Loucy (cell line): Measurements from ENCODE around the gene WT1.

Source experiments
- H2AFZ ChIP-seq: fragments of 200-600 bp; sonication (generic); 2 replicates; pipeline ENCODE4 v1.6.0; 2016; ENCODE audit warnings: antibody characterized with exemption, mild to moderate bottlenecking, low read length, moderate library complexity
- H3F3A ChIP-seq: fragments of 200-600 bp; 2 replicates; pipeline ENCODE4 v1.6.0; 2016; ENCODE audit warnings: antibody characterized with exemption, low read depth, mild to moderate bottlenecking
- H3K27me3 ChIP-seq: fragments of 200-600 bp; sonication (generic); 2 replicates; pipeline ENCODE4 v1.6.1; 2014; ENCODE audit warnings: low read length, mild to moderate bottlenecking; ENCODE audit not compliant: insufficient read depth, poor library complexity, severe bottlenecking
- H3K36me3 ChIP-seq: fragments of 200-600 bp; sonication (generic); 2 replicates; pipeline ENCODE4 v1.6.1; 2016; ENCODE audit warnings: low read length; ENCODE audit not compliant: insufficient read depth
- H3K4me1 ChIP-seq: fragments of 200-600 bp; sonication (generic); 2 replicates; pipeline ENCODE4 v1.5.1; 2014; ENCODE audit warnings: low read length, mild to moderate bottlenecking; ENCODE audit not compliant: insufficient read depth, poor library complexity, severe bottlenecking
- H3K4me2 ChIP-seq: fragments of 200-600 bp; sonication (generic); 2 replicates; pipeline ENCODE4 v1.6.0; 2014; ENCODE audit warnings: antibody characterized with exemption, low read length, low read depth, mild to moderate bottlenecking; ENCODE audit not compliant: poor library complexity, severe bottlenecking
- H3K4me3 ChIP-seq: fragments of 200-600 bp; sonication (generic); 2 replicates; pipeline ENCODE4 v1.5.1; 2014; ENCODE audit warnings: low read length, mild to moderate bottlenecking, mixed read lengths; ENCODE audit not compliant: poor library complexity, severe bottlenecking
- H3K79me2 ChIP-seq: fragments of 200-600 bp; sonication (generic); 2 replicates; pipeline ENCODE4 v1.6.1; 2014; ENCODE audit warnings: low read length; ENCODE audit not compliant: insufficient read depth
- H3K9ac ChIP-seq: fragments of 200-600 bp; sonication (generic); 2 replicates; pipeline ENCODE4 v1.6.0; 2014; ENCODE audit warnings: mild to moderate bottlenecking, low read depth, low read length, moderate library complexity; ENCODE audit not compliant: poor library complexity, severe bottlenecking
- H3K9me2 ChIP-seq: fragments of 200-600 bp; sonication (generic); replicated peaks from 2 replicates; pipeline ENCODE4 v1.6.1; 2016; ENCODE audit warnings: low read depth, low read length, mixed read lengths
- H3K9me3 ChIP-seq: fragments of 200-600 bp; sonication (generic); 2 replicates; pipeline ENCODE4 v1.6.1; 2014; ENCODE audit warnings: mild to moderate bottlenecking, antibody characterized with exemption, low read length, low read depth; ENCODE audit not compliant: insufficient read depth
- H4K20me1 ChIP-seq: fragments of 200-600 bp; sonication (generic); 2 replicates; pipeline ENCODE4 v1.6.0; 2014; ENCODE audit warnings: antibody characterized with exemption, low read length, mild to moderate bottlenecking; ENCODE audit not compliant: insufficient read depth, poor library complexity, severe bottlenecking
- EZH2phosphoT487 ChIP-seq: fragments of 200-600 bp; IDR thresholded peaks from 2 replicates; pipeline ENCODE4 v1.6.1; 2018; ENCODE audit warnings: antibody characterized with exemption, mild to moderate bottlenecking, moderate library complexity, borderline replicate concordance
- TF ChIP-seq, protein P1 (sequence below): fragments of 200-600 bp; sonication (generic); conservative IDR thresholded peaks from 2 replicates; pipeline ENCODE4 v1.5.1; 2014; ENCODE audit warnings: mild to moderate bottlenecking, antibody characterized with exemption, low read length

WT1 gene

DNA sequence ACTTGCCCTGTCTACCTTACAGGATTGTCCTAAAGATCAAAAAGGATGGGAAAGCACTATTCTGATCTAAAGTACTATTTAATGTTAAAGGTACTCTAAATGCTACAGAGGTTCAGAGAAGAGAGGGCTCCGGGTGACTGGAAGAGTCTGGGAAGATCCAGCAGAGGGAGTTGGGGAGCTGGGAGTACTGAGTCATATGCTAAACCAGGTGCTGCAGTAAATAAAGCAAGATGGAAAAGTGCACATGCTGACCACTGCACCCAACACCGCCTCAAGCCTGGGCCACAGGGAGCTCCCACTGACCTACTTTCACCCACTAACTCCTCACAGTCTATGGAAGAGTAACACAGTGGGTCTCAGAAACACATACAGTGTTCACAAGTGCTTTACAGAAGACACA, 49.3 kb downstream of the WT1 start:
- H3K4me1 ChIP-seq = peaks cover 52% of the 10 kb centered on the region
- peak overlapping the region; percentile 81 for H3K4me2 ChIP-seq
- H3K36me3 ChIP-seq = no peaks in the 10 kb centered on the region; the same call in 1 of the 2 replicates

GRCh38 chr11:32382339-32383049, 52.8 kb downstream of the WT1 start:
- H3K4me3 ChIP-seq = no peak overlapping the region
- H3F3A ChIP-seq = peaks cover 6% of the 10 kb centered on the region; the same call in 1 of the 2 replicates
- H3K9ac ChIP-seq = no peak overlapping the region
- no peaks in the 10 kb centered on the region; the same call in 1 of the 2 replicates for H3K79me2 ChIP-seq
- H3K27me3 ChIP-seq = no peaks in the 10 kb centered on the region
- no peak overlapping the region for H2AFZ ChIP-seq
- no peaks in the 10 kb centered on the region for H4K20me1 ChIP-seq
- no peaks in the 10 kb centered on the region for H3K9me3 ChIP-seq
- no peaks in the 10 kb centered on the region for H3K9me2 ChIP-seq
- H3K36me3 ChIP-seq = no peaks in the 10 kb centered on the region
- peaks cover 25% of the 10 kb centered on the region for H3K4me1 ChIP-seq
- TF ChIP-seq EZH2phosphoT487 = no peak
- TF ChIP-seq, protein P1, sequence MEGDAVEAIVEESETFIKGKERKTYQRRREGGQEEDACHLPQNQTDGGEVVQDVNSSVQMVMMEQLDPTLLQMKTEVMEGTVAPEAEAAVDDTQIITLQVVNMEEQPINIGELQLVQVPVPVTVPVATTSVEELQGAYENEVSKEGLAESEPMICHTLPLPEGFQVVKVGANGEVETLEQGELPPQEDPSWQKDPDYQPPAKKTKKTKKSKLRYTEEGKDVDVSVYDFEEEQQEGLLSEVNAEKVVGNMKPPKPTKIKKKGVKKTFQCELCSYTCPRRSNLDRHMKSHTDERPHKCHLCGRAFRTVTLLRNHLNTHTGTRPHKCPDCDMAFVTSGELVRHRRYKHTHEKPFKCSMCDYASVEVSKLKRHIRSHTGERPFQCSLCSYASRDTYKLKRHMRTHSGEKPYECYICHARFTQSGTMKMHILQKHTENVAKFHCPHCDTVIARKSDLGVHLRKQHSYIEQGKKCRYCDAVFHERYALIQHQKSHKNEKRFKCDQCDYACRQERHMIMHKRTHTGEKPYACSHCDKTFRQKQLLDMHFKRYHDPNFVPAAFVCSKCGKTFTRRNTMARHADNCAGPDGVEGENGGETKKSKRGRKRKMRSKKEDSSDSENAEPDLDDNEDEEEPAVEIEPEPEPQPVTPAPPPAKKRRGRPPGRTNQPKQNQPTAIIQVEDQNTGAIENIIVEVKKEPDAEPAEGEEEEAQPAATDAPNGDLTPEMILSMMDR = no peak
- H3K4me2 ChIP-seq = no peak overlapping the region

More for the DNA sequence above, 49.3 kb downstream of the WT1 start:
- Histone ChIP-seq H3K4me3 (no peak overlapping the region), H4K20me1 (no peaks in the 10 kb centered on the region), H3K27me3 (no peaks in the 10 kb centered on the region), H3F3A (peaks cover 6% of the 10 kb centered on the region; the same call in 1 of the 2 replicates), H3K9me3 (no peaks in the 10 kb centered on the region), H3K9me2 (no peaks in the 10 kb centered on the region), H3K9ac (peak overlapping the region; percentile 65), H2AFZ (no peak overlapping the region), H3K79me2 (peaks cover 19% of the 10 kb centered on the region)
- TF ChIP-seq, protein P1 = peak; percentile 49
- TF ChIP-seq EZH2phosphoT487 = no peak

DNA sequence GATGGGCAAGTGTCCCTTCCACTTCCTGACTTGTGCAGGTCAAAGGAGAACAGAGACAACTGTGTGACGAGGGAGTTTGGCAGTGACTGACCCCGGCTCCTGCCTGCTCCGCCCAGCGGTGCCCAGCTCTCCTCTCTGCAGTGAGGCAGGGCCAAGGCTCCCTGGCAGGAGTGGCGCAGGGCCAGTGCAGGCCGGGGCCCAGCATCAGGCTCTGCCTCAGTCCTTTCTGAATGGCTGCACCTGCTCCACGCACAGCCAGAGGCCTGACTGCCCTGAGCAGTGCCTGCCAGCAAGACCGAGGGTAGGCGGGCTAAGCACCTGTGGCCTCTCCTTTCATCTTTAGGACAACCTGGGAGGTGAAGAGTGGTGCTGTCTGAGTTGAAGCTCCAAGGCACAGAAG, 54.2 kb downstream of the WT1 start:
- TF ChIP-seq EZH2phosphoT487 = no peak
- TF ChIP-seq, protein P1 = no peak
- no peaks in the 10 kb centered on the region for H3K27me3 ChIP-seq
- no peak overlapping the region for H2AFZ ChIP-seq
- H3K4me2 ChIP-seq = no peak overlapping the region
- H3F3A ChIP-seq = no peaks in the 10 kb centered on the region
- no peak overlapping the region for H3K9ac ChIP-seq
- no peaks in the 10 kb centered on the region for H3K36me3 ChIP-seq
- no peaks in the 10 kb centered on the region for H3K79me2 ChIP-seq
- no peaks in the 10 kb centered on the region for H3K9me3 ChIP-seq
- no peak overlapping the region for H3K4me3 ChIP-seq
- H4K20me1 ChIP-seq = no peaks in the 10 kb centered on the region
- H3K9me2 ChIP-seq = no peaks in the 10 kb centered on the region
- H3K4me1 ChIP-seq = peaks cover 12% of the 10 kb centered on the region
